Measurements from ENCODE around the gene SLC66A3. TPM values are rescaled to one million over a fixed set of nuclear protein-coding genes. Genes with fewer than 3 reads are reported as not detected.

Gene SLC66A3
- total RNA-seq, 1 donor, result 29.8 TPM

DNA sequence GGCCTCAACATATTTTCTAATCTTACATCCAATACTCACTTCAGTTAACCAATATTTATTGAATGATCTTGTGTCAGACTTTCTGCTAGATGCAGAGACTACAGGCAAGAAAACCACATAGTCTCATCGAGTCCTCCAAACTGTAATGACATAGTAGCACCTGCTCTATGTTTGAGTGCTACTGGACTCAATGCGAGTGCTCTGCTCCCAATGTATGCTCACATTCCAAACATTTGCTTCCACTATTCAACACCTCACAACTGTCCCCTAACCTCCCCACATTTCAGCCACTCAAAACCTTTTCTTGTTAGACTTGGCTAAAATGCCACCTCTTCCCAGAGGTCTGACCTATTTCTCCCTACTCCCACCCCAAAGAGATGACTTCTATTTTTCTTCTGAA is 65.2 kb downstream of the SLC66A3 start:
- TF ChIP-seq, protein P1, sequence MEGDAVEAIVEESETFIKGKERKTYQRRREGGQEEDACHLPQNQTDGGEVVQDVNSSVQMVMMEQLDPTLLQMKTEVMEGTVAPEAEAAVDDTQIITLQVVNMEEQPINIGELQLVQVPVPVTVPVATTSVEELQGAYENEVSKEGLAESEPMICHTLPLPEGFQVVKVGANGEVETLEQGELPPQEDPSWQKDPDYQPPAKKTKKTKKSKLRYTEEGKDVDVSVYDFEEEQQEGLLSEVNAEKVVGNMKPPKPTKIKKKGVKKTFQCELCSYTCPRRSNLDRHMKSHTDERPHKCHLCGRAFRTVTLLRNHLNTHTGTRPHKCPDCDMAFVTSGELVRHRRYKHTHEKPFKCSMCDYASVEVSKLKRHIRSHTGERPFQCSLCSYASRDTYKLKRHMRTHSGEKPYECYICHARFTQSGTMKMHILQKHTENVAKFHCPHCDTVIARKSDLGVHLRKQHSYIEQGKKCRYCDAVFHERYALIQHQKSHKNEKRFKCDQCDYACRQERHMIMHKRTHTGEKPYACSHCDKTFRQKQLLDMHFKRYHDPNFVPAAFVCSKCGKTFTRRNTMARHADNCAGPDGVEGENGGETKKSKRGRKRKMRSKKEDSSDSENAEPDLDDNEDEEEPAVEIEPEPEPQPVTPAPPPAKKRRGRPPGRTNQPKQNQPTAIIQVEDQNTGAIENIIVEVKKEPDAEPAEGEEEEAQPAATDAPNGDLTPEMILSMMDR (IDR thresholded peaks at IDR 0.05; ENCODE audit: insufficient read depth, low read depth, low read length), result no peak
- DNase-seq (ENCODE audit: low read depth), result no peak

DNA sequence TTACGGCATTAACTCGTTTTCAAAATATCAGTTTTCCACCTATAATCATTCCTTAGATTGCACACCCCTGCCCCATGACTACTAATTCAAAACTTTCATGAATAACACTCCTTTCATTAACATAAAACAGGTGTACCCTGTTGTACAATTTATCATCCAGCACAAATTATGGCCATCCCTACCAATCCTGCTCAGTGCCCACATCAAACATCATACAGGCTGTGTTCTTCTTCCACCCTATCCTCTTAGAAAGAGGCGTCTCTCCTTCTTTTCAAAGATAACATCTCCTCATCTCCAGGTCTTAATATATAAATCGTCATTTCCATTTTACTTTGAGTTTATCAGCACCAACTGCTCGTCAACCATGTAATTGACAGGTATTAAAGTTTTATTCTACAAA is 67.6 kb downstream of the SLC66A3 start:
- DNase-seq (ENCODE audit: low read depth), result no peak
- H3K4me3 ChIP-seq (ENCODE audit: low read depth, low read length), result no peak overlapping the region
- TF ChIP-seq, protein P1 (IDR thresholded peaks at IDR 0.05; ENCODE audit: insufficient read depth, low read depth, low read length), result no peak

More for the DNA sequence above, 65.2 kb downstream of the SLC66A3 start:
- no peak overlapping the region for H3K4me3 ChIP-seq (ENCODE audit: low read depth, low read length)

DNA sequence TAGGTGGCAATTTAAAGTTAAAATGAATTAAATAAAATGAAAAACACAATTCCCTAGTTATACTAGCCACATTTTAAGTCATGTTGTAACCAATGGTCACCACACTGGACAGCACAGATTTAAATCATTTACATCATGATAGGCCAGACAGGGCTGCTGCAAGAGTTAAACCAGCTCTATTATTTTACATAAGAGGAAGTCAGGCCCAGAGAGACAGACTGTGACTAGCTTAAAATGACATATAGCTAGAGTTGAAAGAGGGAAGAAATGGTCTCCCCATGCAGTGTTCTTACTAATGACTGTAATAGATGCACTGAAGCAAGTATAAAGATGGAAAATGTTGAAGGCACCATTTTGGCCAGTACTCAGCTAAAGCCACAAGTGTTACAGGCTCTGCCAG is 69.6 kb downstream of the SLC66A3 start:
- TF ChIP-seq, protein P1 (IDR thresholded peaks at IDR 0.05; ENCODE audit: insufficient read depth, low read depth, low read length), result no peak
- H3K4me3 ChIP-seq (ENCODE audit: low read depth, low read length), result no peak overlapping the region
- no peak for DNase-seq (ENCODE audit: low read depth)

DNA sequence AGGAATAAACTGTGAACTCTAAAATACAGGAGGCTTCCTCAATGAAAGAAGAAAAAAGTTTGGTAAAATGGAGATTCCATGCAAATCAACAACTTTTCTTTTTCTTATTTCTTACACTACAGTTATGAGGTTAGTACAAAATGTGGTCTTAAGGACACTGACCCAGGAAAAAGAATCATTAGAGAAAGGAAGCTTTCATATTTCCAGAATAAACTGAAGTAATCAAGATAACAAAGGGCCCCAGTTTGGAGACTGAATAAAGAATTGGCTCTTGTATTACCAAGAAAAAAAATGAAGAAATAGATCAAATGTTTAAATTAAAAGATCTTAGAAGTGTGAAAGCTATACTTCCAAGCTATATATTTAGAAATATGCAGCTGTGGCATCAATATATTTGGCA is 72.3 kb downstream of the SLC66A3 start:
- no peak for DNase-seq (ENCODE audit: low read depth)
- H3K4me3 ChIP-seq (ENCODE audit: low read depth, low read length), result no peak overlapping the region
- TF ChIP-seq, protein P1 (IDR thresholded peaks at IDR 0.05; ENCODE audit: insufficient read depth, low read depth, low read length), result no peak

Other genes starting within 250 kb of the SLC66A3 start
- gene KCNF1, start 243.5 kb upstream of the SLC66A3 start, total RNA-seq, result not detected in 2 replicates
- gene ROCK2, start 189.2 kb downstream of the SLC66A3 start, total RNA-seq, result 45.1 and 54.0 TPM in 2 replicates

Measured in fibroblast of villous mesenchyme (primary cell).